Activated CD8-positive, alpha-beta memory T cell treated with anti-CD3 and anti-CD28 coated beads, Interleukin-2, amount 50 U/mL, for 24 hours (primary cell): ENCODE data around the gene RBFOX2.
"Not testable (repeated sequence)": the region's sequence is repeated elsewhere in the genome, so short reads cannot be mapped to it uniquely, and the experiment has no call there.

Experiments
- DNase-seq: peaks from one replicate; pipeline ENCODE4 v3.0.0-alpha.2; 2020; ENCODE audit errors: extremely low read depth

RBFOX2 gene

GRCh38 chr22:36042240-36042639 lies 13.6 kb upstream of the RBFOX2 start:
- DNase-seq = no peak

- DNase-seq = no peak
Observed at GRCh38 chr22:36039125-36039524, 10.5 kb upstream of the RBFOX2 start.

GRCh38 chr22:36037102-36037758 lies 8.6 kb upstream of the RBFOX2 start:
- DNase-seq = no peak

- no peak for DNase-seq
Observed at GRCh38 chr22:36036167-36036624, 7.6 kb upstream of the RBFOX2 start.

- DNase-seq = no peak
Observed at GRCh38 chr22:36032611-36033010, 4.0 kb upstream of the RBFOX2 start.

GRCh38 chr22:36029406-36029755 lies 757 bp upstream of the RBFOX2 start:
- no peak for DNase-seq

- no peak for DNase-seq
Observed at GRCh38 chr22:36027935-36028645, 534 bp downstream of the RBFOX2 start.

- no peak for DNase-seq
Observed at GRCh38 chr22:36027579-36027934, 1.1 kb downstream of the RBFOX2 start.

- no peak for DNase-seq
Observed at GRCh38 chr22:36026741-36027140, 1.9 kb downstream of the RBFOX2 start.

GRCh38 chr22:36022697-36023096 lies 5.9 kb downstream of the RBFOX2 start:
- no peak for DNase-seq

- no peak for DNase-seq
Observed at GRCh38 chr22:36022162-36022561, 6.5 kb downstream of the RBFOX2 start.

GRCh38 chr22:36021606-36022153 lies 6.9 kb downstream of the RBFOX2 start:
- DNase-seq = no peak

GRCh38 chr22:36020865-36021264 lies 7.8 kb downstream of the RBFOX2 start:
- DNase-seq = not testable (repeated sequence)

- DNase-seq = no peak
Observed at GRCh38 chr22:36017651-36018091, 11.0 kb downstream of the RBFOX2 start.

- DNase-seq = no peak
Observed at GRCh38 chr22:36016684-36017083, 11.9 kb downstream of the RBFOX2 start.

GRCh38 chr22:36015811-36016529 lies 12.7 kb downstream of the RBFOX2 start:
- no peak for DNase-seq

- no peak for DNase-seq
Observed at GRCh38 chr22:36015155-36015810, 13.3 kb downstream of the RBFOX2 start.

GRCh38 chr22:36014546-36015074 lies 14.0 kb downstream of the RBFOX2 start:
- DNase-seq = no peak

- no peak for DNase-seq
Observed at GRCh38 chr22:36012332-36012731, 16.3 kb downstream of the RBFOX2 start.

- no peak for DNase-seq
Observed at GRCh38 chr22:36010882-36011281, 17.7 kb downstream of the RBFOX2 start.

GRCh38 chr22:36010090-36010489 lies 18.5 kb downstream of the RBFOX2 start:
- DNase-seq = no peak

GRCh38 chr22:36009085-36009484 lies 19.5 kb downstream of the RBFOX2 start:
- no peak for DNase-seq
